Ovary (tissue), 3 donors: ENCODE measurements around the gene NELL1.

Source experiments
- EP300 ChIP-seq: sonication (generic); formaldehyde crosslinking; IDR thresholded peaks from one replicate; pipeline ENCODE4 v1.6.1; 2017; ENCODE audit warnings: antibody characterized with exemption
- TF ChIP-seq, protein P1 (sequence below), 3 donors: fragments of 450-650 bp in 2 of 3; fragments of 200-600 bp in 1 of 3; IDR thresholded peaks; one replicate each; pipeline versions ENCODE4 v1.5.1 to v1.8.0; 2016 to 2022; ENCODE audit warnings: antibody characterized with exemption in 3 of 3, mild to moderate bottlenecking in 1 of 3
- donor health status: DM: no; HTN: no; CAD: no.

DNA sequence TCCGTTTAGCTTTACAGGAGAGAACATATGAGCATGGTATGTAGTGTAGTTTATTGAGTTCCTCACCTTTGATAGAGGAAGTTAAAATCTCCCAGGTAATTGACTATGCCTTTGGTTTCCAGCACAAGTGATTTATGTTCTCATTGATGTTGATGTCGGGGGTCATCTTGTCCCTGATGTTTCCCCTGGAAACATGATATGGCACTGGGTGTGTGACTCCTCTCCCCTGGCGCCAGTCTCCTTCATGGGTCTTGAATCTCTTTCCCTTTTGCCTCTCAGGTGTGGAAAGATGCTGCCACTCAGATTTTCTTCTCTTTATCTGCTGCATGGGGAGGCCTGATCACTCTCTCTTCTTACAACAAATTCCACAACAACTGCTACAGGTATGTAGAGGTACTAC is 41.7 kb upstream of the NELL1 start:
- TF ChIP-seq, protein P1, sequence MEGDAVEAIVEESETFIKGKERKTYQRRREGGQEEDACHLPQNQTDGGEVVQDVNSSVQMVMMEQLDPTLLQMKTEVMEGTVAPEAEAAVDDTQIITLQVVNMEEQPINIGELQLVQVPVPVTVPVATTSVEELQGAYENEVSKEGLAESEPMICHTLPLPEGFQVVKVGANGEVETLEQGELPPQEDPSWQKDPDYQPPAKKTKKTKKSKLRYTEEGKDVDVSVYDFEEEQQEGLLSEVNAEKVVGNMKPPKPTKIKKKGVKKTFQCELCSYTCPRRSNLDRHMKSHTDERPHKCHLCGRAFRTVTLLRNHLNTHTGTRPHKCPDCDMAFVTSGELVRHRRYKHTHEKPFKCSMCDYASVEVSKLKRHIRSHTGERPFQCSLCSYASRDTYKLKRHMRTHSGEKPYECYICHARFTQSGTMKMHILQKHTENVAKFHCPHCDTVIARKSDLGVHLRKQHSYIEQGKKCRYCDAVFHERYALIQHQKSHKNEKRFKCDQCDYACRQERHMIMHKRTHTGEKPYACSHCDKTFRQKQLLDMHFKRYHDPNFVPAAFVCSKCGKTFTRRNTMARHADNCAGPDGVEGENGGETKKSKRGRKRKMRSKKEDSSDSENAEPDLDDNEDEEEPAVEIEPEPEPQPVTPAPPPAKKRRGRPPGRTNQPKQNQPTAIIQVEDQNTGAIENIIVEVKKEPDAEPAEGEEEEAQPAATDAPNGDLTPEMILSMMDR (IDR thresholded peaks at IDR 0.05) = no peak
- no peak for TF ChIP-seq EP300
